Epithelial cell of esophagus (primary cell): ENCODE results near the gene ITGBL1.

Source experiments
- DNase-seq: peaks from one replicate; pipeline ENCODE4 v3.0.0; 2010; ENCODE audit warnings: low read depth
- H3K4me3 ChIP-seq: 2 replicates; pipeline ENCODE4 v1.5.1; 2011; ENCODE audit warnings: mild to moderate bottlenecking, low read length, control low read depth
- CTCF ChIP-seq: IDR thresholded peaks from 2 replicates; pipeline ENCODE4 v1.5.1; 2011; ENCODE audit warnings: low read depth, mild to moderate bottlenecking, low read length, control low read depth, inconsistent platforms; ENCODE audit not compliant: insufficient read depth; ENCODE audit errors: missing control alignments

The ITGBL1 gene

DNA sequence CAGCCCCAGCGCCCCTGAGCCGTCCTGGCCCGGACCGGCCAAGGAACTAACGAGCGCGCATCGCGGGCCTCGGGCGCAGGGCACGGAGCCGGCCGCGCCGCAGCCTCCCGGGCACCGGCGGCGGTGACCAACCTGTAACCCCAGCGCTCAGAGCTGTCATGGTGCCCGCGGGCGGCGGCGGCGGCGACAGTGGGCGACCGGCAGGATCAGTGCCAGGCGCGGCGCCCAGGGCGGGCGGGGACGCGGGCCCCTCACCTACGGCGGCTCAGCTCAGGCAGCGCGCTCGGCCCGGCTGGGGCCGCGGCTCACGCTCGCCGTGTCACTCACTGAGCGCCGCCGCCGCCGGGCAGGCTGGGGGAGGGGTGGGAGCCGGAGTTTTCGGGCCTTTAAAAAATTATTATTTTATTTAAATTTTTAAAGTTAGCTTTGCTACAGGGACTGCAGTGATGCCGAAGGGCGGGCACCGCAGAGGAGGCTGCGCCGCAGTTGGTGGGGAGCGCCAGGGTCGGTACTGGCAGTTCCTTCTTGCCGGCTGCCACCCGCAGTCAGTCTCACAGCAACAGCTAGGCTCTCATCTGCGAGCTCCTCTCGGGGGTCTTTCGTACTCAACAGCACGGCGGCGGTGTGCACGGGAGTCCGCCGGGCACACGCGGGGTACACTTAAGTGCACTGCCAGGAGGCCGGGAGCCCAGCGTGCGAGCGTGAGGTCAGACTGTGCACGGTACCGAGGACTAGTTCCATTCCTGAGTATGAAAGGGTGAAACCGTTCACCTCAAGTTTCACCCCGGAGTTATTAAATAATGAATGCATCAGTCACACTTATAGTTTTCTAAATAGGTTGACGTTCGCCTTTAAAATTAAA is 36.1 kb upstream of the ITGBL1 start, which contains the start of gene NALCN:
Gene NALCN, minus strand, starts transcription at position 328 of the 862 bp plus-strand sequence. CDS start 17,382 bp downstream, outside the sequence.
- DNase-seq, result peak; percentile 28
- H3K4me3 ChIP-seq, result peak within 1 kb of the TSS; percentile 45

GRCh38 chr13:101417043-101417406 is 35.5 kb upstream of the ITGBL1 start:
- peak; percentile 76 for DNase-seq
- TF ChIP-seq CTCF, result no peak
- H3K4me3 ChIP-seq, result peak overlapping the region; percentile 45

More for the DNA sequence above, 36.1 kb upstream of the ITGBL1 start, which contains the start of gene NALCN:
- no peak for TF ChIP-seq CTCF

DNA sequence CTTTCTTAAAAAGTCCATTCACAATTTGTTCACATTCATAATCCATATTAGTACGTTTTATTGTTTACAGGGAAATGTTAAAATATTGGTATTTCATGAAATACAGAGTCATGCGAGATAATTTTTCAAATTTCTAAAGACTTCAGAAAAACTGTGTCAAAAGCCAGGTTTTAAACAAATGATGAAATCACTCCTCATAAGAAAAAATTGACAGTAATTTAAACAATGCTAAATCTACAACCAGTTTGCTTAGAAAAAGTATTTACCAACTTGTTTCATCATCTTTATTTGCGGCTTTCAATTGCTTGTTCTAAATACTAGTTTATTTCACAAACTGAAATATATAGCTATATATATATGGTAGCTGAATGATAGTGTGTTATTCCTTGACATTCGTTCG is 35.0 kb upstream of the ITGBL1 start:
- no peak for DNase-seq
- H3K4me3 ChIP-seq, result no peak overlapping the region
- TF ChIP-seq CTCF, result no peak

DNA sequence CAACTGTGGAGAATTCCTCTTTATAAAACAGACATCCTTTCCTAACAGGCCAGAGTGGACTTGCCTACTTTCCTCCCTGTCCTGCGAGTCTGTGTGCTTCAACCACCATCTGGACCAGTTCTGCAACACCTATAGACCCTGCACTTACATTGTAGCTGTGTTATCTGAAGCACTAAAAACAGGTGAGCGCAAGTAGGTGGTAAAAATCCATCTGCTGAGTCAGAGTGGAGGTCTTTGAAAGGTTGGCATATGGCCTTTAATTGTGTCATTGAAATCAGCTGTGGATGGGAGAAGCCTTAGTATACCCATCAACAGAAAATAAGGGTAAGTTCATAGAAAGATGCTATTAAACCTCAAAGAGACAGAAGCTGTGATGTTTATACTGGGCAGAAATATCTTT is 28.6 kb upstream of the ITGBL1 start:
- H3K4me3 ChIP-seq, result no peak overlapping the region
- DNase-seq, result no peak
- no peak for TF ChIP-seq CTCF

DNA sequence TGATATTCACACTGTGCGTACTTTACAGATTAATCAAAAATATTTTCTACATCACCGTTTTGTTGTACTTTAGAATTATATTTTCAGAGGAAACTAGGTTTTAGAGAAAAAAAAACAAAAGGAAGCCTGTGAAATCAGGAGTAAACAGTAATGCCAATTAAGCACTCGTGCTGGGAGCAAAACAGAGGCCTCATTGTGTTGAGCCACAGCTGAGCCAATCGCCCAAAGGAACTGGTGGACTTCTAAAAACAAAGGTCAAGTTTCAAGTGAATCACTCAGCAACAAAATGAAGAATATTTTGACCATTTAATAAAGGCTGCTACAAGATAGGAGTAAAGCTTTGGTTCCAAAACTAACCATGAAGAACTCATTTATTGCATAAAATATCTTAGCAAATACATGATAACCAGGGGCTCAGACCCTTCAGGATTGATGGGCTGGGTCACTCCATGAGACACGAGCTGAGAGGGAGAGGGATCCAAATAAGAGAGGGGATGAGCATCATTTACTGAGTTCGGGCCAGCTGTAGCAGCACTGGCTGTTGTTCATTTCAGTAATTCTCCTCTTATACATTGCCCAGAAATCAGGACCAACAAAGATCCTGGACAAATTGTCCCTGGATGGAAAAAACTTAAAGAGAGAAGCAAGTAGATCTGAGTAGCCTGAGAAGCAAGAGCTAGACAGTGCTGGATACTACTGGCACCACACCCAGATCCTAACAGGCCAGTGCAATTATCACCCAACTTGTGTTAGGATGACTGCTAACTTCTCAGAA is 27.9 kb upstream of the ITGBL1 start:
- no peak for TF ChIP-seq CTCF
- DNase-seq, result no peak
- no peak overlapping the region for H3K4me3 ChIP-seq

DNA sequence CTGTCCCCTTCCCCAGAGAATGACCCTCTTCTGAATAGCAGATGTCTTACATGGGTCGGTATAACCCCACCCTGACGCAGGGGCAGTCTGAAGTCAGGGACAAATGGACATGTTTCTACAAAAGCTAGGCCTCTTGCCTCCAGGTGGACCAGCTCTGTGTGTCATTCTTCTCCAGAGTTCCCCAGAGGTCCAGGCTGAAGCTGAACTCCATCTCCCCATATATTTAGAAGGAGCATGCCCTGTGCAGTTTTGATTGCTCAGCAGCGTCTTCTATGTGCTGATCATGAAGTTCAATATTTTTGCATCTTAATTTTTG is 27.4 kb upstream of the ITGBL1 start:
- TF ChIP-seq CTCF, result no peak
- no peak overlapping the region for H3K4me3 ChIP-seq
- DNase-seq, result no peak
